GM12874 (cell line): ENCODE data around the gene NAT16.

ENCODE experiments used
- TF ChIP-seq, protein P1 (sequence below): IDR thresholded peaks from 2 replicates; pipeline ENCODE4 v1.5.1; 2011; ENCODE audit warnings: low read depth, mild to moderate bottlenecking, control low read depth, low read length, moderate library complexity; ENCODE audit not compliant: insufficient read depth

NAT16 gene

DNA sequence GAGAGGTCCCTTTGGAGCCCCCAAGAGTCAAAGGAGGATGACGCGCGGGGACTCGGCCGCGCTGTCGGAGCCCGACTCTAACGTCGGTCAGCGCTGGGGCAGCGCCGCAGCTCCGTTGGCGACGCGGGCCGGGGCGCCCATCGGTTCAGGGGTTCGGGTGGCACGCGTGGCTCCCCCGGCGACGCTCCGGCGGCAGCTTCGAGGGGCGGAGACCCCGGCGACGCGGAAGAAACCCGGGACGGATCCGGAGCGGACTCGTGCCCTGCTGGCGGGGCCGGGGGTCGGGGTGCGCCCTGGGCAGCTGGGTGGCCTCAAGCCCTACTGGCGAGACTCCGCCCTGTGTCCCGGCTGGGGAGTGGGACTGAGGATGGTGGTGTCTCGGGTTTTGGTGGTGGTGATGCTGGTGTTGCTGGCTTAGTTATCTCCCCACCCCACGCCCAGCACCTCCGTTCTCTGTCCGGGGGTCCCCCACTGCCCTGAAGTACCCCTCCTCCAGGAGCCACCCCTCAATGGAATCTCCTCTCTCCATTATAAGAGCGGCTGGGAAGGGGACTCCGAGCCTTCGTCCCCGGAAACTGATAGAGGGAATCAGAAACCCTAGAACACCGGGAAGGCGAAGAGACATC lies at the start of gene NAT16:
Gene NAT16, minus strand, starts transcription at position 164 of the 626 bp plus-strand sequence. CDS start 5,486 bp downstream, outside the sequence.
- TF ChIP-seq, protein P1, sequence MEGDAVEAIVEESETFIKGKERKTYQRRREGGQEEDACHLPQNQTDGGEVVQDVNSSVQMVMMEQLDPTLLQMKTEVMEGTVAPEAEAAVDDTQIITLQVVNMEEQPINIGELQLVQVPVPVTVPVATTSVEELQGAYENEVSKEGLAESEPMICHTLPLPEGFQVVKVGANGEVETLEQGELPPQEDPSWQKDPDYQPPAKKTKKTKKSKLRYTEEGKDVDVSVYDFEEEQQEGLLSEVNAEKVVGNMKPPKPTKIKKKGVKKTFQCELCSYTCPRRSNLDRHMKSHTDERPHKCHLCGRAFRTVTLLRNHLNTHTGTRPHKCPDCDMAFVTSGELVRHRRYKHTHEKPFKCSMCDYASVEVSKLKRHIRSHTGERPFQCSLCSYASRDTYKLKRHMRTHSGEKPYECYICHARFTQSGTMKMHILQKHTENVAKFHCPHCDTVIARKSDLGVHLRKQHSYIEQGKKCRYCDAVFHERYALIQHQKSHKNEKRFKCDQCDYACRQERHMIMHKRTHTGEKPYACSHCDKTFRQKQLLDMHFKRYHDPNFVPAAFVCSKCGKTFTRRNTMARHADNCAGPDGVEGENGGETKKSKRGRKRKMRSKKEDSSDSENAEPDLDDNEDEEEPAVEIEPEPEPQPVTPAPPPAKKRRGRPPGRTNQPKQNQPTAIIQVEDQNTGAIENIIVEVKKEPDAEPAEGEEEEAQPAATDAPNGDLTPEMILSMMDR = no peak

DNA sequence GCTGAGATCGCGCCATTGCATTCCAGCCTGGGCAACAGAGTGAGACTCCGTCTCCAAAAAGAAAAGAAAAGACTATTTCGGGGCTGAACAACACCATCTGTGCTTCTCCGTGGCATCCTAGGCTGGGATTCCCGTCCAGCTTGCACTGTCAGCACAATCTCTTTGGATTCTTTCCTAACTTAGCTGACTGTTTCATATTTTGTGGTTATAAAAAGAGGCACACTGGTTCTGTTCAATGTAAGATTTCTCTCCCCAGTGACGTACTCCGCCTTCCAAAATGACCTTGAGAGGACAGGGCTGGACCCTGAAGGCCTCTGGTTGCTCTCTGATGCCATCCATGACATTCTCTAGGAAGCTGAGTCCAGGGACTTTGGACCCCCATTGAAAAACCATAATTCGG lies 46.6 kb upstream of the NAT16 start:
- TF ChIP-seq, protein P1 = no peak

DNA sequence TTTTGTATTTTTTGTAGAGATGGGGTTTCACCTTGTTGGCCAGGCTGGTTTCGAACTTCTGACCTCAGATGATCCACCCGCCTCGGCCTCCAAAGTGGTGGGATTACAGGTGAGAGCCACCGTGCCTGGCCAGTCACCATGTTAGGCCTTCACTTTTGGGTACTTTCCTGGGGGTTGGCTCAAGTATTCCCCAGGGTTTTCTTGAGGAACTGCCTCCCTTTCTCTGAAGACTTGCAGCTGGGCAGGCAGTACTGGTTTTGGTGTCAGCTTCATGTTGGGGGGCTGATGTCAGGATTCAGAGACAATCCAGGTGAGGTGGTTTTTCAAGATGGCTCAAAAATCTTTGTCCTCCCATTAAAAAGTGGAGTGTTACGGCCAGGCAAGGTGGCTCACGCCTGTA lies 45.6 kb upstream of the NAT16 start:
- TF ChIP-seq, protein P1 = no peak

DNA sequence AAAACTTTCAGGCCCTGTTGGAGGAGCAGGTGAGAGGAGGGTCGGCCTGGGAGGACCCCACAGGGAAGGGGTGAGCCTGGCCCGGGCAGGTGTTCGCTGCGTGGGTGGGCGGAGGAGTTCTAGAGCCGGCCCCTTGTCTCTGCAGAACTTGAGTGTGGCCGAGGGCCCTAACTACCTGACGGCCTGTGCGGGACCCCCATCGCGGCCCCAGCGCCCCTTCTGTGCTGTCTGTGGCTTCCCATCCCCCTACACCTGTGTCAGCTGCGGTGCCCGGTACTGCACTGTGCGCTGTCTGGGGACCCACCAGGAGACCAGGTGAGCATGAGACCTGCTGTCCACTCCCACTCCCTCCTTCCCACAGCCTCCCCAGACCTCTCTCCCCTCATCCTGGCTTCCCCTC lies 43.4 kb upstream of the NAT16 start:
- TF ChIP-seq, protein P1 = no peak

DNA sequence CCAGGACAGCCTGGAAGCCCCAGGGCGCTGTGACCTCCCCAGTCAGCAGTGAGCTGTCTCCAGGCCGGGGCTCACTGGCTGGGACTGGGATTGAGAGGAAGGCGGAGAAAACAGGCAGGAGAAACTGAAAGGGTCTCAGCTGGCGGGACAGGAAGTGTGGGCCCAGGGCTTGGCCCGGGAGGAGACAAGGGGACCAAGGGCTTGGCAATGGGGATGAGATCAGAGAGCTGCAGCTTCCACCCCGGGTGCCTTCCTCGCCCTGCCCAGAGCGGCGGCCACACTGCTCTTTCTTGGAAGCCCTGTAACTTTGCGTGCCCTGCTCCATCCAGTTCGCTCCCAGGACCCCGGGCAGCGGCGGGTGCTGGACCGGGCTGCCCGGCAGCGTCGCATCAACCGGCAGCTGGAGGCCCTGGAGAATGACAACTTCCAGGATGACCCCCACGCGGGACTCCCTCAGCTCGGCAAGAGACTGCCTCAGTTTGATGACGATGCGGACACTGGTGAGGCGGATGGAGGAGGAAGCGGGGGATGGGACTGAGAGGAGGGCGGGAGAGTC lies 42.3 kb upstream of the NAT16 start:
- TF ChIP-seq, protein P1 = no peak

DNA sequence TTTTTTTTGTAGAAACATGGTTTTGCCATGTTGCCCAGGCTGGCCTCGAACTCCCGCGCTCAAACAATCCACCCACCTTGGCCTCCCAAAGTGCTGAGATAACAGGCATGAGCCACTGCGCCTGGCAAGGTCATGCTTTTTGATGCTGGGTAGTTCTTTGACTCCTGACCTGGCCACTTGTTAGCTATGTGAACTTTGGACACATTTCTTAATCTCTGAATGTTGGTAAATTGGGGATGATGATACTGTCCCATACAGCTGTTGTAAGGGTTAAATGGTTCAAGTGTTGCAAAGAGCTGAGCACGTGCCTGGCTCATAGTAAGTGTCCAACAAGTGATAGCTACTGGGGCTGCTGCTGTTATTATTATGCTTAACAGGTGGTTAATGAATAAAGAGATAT lies 40.2 kb upstream of the NAT16 start:
- TF ChIP-seq, protein P1 = no peak

DNA sequence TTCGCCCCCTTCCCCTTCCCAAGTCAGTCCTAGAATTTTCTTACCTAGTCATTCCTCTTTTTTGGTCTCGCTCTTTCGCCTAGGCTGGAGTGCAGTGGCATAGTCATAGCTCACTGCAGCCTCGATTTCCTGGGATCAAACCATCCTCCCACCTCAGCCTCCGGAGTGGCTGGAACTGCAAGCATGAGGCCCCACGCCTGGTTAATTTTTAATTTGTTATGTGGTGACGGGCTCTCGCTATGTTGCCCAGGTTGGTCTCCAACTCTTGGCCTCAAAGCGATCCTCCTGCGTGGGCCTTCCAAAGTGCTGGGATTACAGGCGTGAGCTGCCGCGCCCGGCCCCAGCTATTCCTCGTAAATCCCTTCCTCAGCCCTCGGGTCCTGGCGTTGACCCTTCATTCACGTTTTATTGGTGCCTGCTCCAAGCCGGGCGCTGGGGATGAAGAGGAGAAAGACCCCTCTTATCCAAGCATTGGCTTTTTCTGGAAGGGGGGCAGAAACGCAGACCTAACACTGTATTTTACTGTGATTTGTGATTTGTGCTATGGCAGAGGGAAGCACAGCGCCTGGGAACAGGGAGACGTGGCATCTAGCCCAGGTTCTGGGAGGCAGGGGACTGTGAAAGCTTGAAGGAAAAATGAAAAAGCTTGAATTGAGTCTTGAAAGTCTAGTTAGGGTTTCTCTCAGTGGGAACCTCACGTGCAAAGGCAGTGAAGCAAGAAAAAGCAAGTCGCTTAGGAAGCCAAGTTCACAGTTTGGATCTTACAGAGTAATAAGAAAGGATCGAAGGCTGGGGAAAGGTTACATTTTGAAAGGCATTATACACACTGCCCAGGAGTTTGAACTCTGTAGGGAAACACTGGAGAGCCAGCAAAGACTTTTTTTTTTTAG lies 38.4 kb upstream of the NAT16 start:
- TF ChIP-seq, protein P1 = no peak
